Activated CD4-positive, alpha-beta T cell treated with anti-CD3 and anti-CD28 coated beads for 48 hours (primary cell): Measurements from ENCODE around the gene OR6K6.

Experiments used
- DNase-seq: peaks from one replicate; pipeline ENCODE4 v3.0.0-alpha.2; 2020

OR6K6 gene

DNA sequence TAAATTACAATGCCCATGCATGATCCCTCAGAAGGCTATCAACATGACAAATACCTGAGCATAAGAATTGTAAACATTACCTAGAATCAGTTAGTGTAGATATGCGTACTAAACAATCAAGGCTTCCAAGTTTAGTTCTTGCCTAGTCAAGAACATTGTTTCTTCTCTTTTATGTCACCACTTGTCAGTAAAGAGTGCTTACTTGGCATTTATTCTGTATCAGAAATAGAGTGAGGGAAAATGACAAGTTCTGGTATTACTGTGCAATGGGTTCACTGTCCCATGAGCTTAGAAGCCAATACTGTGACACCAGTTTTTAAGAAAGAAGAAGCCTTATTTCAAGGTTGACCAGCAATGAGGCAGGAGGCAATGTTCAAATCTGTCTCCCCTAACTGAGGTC is 49.2 kb downstream of the OR6K6 start:
- DNase-seq, result no peak
